ENCODE results near the gene PRUNE1.
A peak's percentile ranks its signal among the peaks of the same experiment; 100 is the strongest.

PRUNE1 gene

DNA sequence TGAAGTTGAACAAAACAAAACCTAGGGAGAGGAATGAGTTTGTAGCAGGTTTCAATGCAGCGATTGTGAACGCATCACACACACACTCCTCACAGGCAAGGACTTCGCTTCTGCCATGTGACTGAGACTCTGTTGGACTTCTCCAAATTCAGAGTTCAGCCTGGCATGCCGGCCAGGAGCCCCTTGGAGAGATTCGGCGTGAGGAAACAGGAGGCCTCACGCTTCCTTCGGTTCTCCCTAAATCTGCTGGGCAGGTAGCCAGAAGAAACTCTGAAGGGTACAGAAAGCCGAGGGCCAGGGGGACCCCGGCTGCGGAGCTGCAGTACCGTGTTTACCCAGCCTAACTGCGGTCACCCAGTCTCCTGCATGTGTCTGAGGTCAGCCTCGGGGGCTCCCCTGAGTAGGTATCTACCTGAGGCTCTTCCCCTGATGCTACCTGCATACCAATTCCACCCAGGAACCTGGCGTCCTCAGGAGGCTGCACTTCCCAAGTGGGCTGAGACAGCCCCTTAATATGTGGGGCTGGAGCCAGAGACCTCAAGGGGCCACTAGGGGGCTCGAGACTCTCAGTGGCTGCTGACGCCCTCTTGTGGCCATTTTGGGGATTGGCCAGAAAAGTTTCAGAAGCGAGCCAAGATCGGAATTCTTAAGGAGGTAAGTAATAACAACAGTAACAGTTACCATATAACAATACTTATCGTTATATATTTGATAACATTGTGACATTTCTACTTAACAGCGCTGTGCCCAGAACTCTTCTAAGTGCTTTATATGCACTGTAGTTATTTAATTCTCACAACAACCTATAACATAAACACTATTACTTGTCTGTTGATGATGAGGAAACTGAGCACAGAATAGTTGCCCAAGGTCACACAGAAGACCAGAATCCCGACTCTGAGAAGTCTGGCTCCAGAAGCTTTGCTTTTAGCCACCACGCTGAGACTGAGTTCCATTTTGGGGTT lies 28.9 kb upstream of the PRUNE1 start:
- Histone ChIP-seq H3K4me1 (ENCODE audit: control insufficient read depth, insufficient read depth, low read length) (peaks cover 43% of the 10 kb centered on the region), H3K36me3 (ENCODE audit: control insufficient read depth, insufficient read depth, low read length) (no peaks in the 10 kb centered on the region), H3K9ac (ENCODE audit: low read length) (no peak overlapping the region), H3K4me3 (ENCODE audit: low read depth, low read length) (no peak overlapping the region), H3K9me3 (ENCODE audit: control insufficient read depth, insufficient read depth, low read depth, low read length) (no peaks in the 10 kb centered on the region), H3K27me3 (ENCODE audit: control insufficient read depth, insufficient read depth, low read length) (no peaks in the 10 kb centered on the region), H3K27ac (ENCODE audit: low read depth, low read length) (0 out of 2 replicates have a peak overlapping the region, but pooled peaks have one; percentile 4)

GRCh38 chr1:150981177-150981804 lies 27.0 kb upstream of the PRUNE1 start:
- Histone ChIP-seq H3K4me1 (ENCODE audit: control insufficient read depth, insufficient read depth, low read length) (peaks cover 43% of the 10 kb centered on the region), H3K27me3 (ENCODE audit: control insufficient read depth, insufficient read depth, low read length) (no peaks in the 10 kb centered on the region), H3K36me3 (ENCODE audit: control insufficient read depth, insufficient read depth, low read length) (no peaks in the 10 kb centered on the region), H3K4me3 (ENCODE audit: low read depth, low read length) (peak overlapping the region; percentile 23), H3K9me3 (ENCODE audit: control insufficient read depth, insufficient read depth, low read depth, low read length) (no peaks in the 10 kb centered on the region), H3K9ac (ENCODE audit: low read length) (peak overlapping the region; percentile 53), H3K27ac (ENCODE audit: low read depth, low read length) (peak overlapping the region; percentile 33; the same call in 1 of the 2 replicates)

DNA sequence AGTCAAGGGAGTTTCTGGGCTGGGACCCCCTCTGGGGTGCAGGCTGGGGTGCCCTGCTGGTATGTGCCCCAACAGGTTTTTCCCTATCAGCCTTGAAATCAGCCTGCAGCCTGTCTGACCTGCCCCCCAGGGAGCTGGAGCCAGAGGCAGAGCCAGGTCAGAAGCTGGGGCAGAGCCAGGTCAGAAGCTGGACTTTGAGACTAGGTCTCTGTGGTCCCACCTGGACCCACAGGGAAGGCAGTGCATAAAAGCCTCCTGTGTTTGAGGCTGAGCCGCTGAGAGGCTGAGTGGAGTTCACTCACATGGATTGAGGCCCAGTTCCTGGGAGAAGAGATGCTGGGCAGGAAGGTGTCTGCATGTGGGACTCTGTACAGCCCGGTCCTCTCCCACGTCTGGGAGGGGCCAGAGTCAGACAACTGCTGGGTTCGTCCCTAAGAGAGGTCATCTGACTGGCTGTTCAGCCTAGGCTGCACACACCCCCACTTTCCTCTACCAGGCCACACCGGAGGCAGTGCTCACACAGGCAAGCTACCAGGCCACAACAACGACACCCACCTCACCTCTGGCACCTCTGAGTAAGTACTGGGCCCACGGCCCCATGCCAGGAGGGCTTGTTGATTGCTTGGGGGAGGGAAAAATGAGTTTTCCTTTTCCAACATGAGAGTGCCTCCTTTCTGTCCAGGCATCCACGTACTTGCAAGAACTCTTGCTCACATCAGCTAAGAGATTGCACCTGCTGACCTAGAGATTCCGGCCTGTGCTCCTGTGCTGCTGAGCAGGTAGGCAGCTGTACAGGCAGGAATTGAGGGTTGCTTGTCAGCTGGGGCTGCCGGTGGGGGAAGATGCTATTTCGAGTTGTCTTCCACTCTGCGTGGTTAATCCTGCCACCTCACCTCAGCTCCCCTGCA lies 26.2 kb upstream of the PRUNE1 start, which contains the start of gene ANXA9:
Gene ANXA9, plus strand, starts transcription at position 488 of the 908 bp plus-strand sequence. CDS start 814 bp downstream, outside the sequence.
- Histone ChIP-seq H3K4me1 (ENCODE audit: control insufficient read depth, insufficient read depth, low read length) (peaks cover 35% of the 10 kb centered on the region), H3K36me3 (ENCODE audit: control insufficient read depth, insufficient read depth, low read length) (no peaks in the 10 kb centered on the region), H3K9ac (ENCODE audit: low read length) (peak within 1 kb of the TSS; percentile 53), H3K27ac (ENCODE audit: low read depth, low read length) (peak within 1 kb of the TSS; percentile 33; the same call in 1 of the 2 replicates), H3K9me3 (ENCODE audit: control insufficient read depth, insufficient read depth, low read depth, low read length) (no peaks in the 10 kb centered on the region), H3K27me3 (ENCODE audit: control insufficient read depth, insufficient read depth, low read length) (no peaks in the 10 kb centered on the region), H3K4me3 (ENCODE audit: low read depth, low read length) (peak within 1 kb of the TSS; percentile 21; the same call in 1 of the 2 replicates)

DNA sequence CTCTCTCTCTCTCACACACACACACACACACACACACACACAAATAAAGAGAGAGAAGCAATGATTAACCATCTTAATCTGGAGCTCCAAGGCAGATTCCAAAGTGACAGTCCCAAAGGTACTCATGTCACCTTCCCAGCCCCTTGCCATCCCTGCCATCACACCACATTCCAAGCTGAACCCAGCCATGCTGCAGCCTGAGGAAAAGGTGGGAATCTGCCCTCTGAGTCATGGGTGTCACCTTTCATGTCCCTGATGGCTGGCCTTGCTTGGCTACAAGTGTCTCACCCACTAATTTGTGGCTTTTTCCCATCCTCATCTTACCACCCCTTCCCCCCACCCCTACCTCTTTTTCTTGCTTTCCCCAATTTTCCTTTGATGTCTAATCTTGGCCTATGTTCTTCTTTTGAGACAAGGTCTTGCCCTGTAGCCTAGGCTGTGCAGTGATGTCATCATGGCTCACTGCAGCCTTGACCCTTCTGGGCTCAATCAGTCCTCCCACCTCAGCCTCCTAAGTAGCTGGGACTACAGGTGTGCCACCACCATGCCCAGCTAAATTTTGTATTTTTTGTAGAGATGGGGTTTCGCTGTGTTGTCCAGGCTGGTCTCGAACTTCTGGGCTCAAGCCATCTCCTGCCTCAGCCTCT lies 22.9 kb upstream of the PRUNE1 start:
- no peak overlapping the region for H3K4me3 ChIP-seq (ENCODE audit: low read depth, low read length)
- H3K36me3 ChIP-seq (ENCODE audit: control insufficient read depth, insufficient read depth, low read length), result no peaks in the 10 kb centered on the region
- H3K27ac ChIP-seq (ENCODE audit: low read depth, low read length), result no peak overlapping the region
- no peak overlapping the region for H3K9ac ChIP-seq (ENCODE audit: low read length)
- H3K27me3 ChIP-seq (ENCODE audit: control insufficient read depth, insufficient read depth, low read length), result no peaks in the 10 kb centered on the region
- no peaks in the 10 kb centered on the region for H3K9me3 ChIP-seq (ENCODE audit: control insufficient read depth, insufficient read depth, low read depth, low read length)
- peaks cover 23% of the 10 kb centered on the region for H3K4me1 ChIP-seq (ENCODE audit: control insufficient read depth, insufficient read depth, low read length)

DNA sequence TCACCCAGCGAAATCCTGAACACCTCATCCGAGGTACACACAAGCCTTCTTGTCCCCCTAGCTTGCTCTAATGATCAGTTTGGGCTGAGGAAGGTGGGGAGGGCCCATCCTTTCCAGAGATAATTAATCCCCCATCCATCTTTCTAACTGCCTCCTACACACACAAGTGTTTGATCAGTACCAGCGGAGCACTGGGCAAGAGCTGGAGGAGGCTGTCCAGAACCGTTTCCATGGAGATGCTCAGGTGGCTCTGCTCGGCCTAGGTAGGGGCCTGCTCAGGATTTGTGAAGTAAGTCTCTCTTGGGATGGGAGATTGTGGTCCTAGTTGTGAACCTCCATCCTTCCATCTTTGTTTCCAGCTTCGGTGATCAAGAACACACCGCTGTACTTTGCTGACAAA lies 20.3 kb upstream of the PRUNE1 start:
- Histone ChIP-seq H3K27me3 (ENCODE audit: control insufficient read depth, insufficient read depth, low read length) (no peaks in the 10 kb centered on the region), H3K9me3 (ENCODE audit: control insufficient read depth, insufficient read depth, low read depth, low read length) (no peaks in the 10 kb centered on the region), H3K4me1 (ENCODE audit: control insufficient read depth, insufficient read depth, low read length) (peaks cover 5% of the 10 kb centered on the region; the same call in 1 of the 2 replicates), H3K4me3 (ENCODE audit: low read depth, low read length) (no peak overlapping the region), H3K9ac (ENCODE audit: low read length) (no peak overlapping the region), H3K27ac (ENCODE audit: low read depth, low read length) (no peak overlapping the region), H3K36me3 (ENCODE audit: control insufficient read depth, insufficient read depth, low read length) (no peaks in the 10 kb centered on the region)

- Histone ChIP-seq H3K9me3 (ENCODE audit: control insufficient read depth, insufficient read depth, low read depth, low read length) (no peaks in the 10 kb centered on the region), H3K9ac (ENCODE audit: low read length) (no peak overlapping the region), H3K4me1 (ENCODE audit: control insufficient read depth, insufficient read depth, low read length) (0 out of 2 replicates have a peak, but pooled peaks cover 4% of the 10 kb centered on the region), H3K4me3 (ENCODE audit: low read depth, low read length) (no peak overlapping the region), H3K36me3 (ENCODE audit: control insufficient read depth, insufficient read depth, low read length) (peaks cover 4% of the 10 kb centered on the region; the same call in 1 of the 2 replicates), H3K27ac (ENCODE audit: low read depth, low read length) (no peak overlapping the region), H3K27me3 (ENCODE audit: control insufficient read depth, insufficient read depth, low read length) (no peaks in the 10 kb centered on the region)
Measured at GRCh38 chr1:150992626-150993025, 15.6 kb upstream of the PRUNE1 start.

- Histone ChIP-seq H3K4me1 (ENCODE audit: control insufficient read depth, insufficient read depth, low read length) (0 out of 2 replicates have a peak, but pooled peaks cover 4% of the 10 kb centered on the region), H3K27ac (ENCODE audit: low read depth, low read length) (no peak overlapping the region), H3K9me3 (ENCODE audit: control insufficient read depth, insufficient read depth, low read depth, low read length) (no peaks in the 10 kb centered on the region), H3K4me3 (ENCODE audit: low read depth, low read length) (no peak overlapping the region), H3K36me3 (ENCODE audit: control insufficient read depth, insufficient read depth, low read length) (peaks cover 4% of the 10 kb centered on the region; the same call in 1 of the 2 replicates), H3K9ac (ENCODE audit: low read length) (no peak overlapping the region), H3K27me3 (ENCODE audit: control insufficient read depth, insufficient read depth, low read length) (no peaks in the 10 kb centered on the region)
Measured at GRCh38 chr1:150994248-150994647, 14.0 kb upstream of the PRUNE1 start.

DNA sequence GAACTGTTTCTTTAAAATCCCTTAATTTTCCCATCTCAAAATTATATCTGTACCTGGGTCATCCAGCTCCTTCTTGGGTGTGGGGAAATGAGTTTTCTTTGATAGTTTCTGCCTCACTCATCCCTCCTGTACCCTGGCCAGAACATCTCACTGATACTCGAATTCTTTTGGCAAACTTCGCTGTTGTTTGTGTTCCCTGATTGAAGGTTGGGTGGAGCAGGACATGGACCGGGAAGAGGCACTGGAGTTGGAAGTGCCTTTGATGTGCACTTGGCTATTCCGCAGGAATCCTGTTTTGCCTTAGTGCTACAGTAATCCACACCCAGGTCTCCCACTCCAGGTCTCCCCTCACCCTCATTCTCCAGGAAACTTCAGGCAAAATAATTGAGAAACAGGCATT lies 12.8 kb upstream of the PRUNE1 start:
- peaks cover 4% of the 10 kb centered on the region; the same call in 1 of the 2 replicates for H3K36me3 ChIP-seq (ENCODE audit: control insufficient read depth, insufficient read depth, low read length)
- H3K9me3 ChIP-seq (ENCODE audit: control insufficient read depth, insufficient read depth, low read depth, low read length), result no peaks in the 10 kb centered on the region
- no peak overlapping the region for H3K27ac ChIP-seq (ENCODE audit: low read depth, low read length)
- H3K27me3 ChIP-seq (ENCODE audit: control insufficient read depth, insufficient read depth, low read length), result no peaks in the 10 kb centered on the region
- H3K9ac ChIP-seq (ENCODE audit: low read length), result peak overlapping the region; percentile 9
- 0 out of 2 replicates have a peak, but pooled peaks cover 4% of the 10 kb centered on the region for H3K4me1 ChIP-seq (ENCODE audit: control insufficient read depth, insufficient read depth, low read length)
- H3K4me3 ChIP-seq (ENCODE audit: low read depth, low read length), result no peak overlapping the region

- Histone ChIP-seq H3K27me3 (ENCODE audit: control insufficient read depth, insufficient read depth, low read length) (no peaks in the 10 kb centered on the region), H3K9ac (ENCODE audit: low read length) (no peak overlapping the region), H3K36me3 (ENCODE audit: control insufficient read depth, insufficient read depth, low read length) (peaks cover 4% of the 10 kb centered on the region; the same call in 1 of the 2 replicates), H3K4me3 (ENCODE audit: low read depth, low read length) (no peak overlapping the region), H3K4me1 (ENCODE audit: control insufficient read depth, insufficient read depth, low read length) (0 out of 2 replicates have a peak, but pooled peaks cover 4% of the 10 kb centered on the region), H3K27ac (ENCODE audit: low read depth, low read length) (no peak overlapping the region), H3K9me3 (ENCODE audit: control insufficient read depth, insufficient read depth, low read depth, low read length) (no peaks in the 10 kb centered on the region)
Measured at GRCh38 chr1:150995896-150996295, 12.4 kb upstream of the PRUNE1 start.
